Lower leg skin (tissue), 4 donors: ENCODE results near the gene JSRP1. TPM values are rescaled to one million over a fixed set of nuclear protein-coding genes. Genes with fewer than 3 reads are reported as not detected.

Source experiments
- DNase-seq, 2 donors: peaks; one replicate each; pipeline ENCODE4 v3.0.0-alpha.2; 2019; ENCODE audit warnings: low spot score in 2 of 2
- H3K4me3 ChIP-seq: fragments of 200-600 bp; sonication (generic); 2 replicates; pipeline ENCODE4 v1.5.1; 2017; ENCODE audit warnings: mild to moderate bottlenecking, low read depth; ENCODE audit not compliant: poor library complexity, severe bottlenecking
- CTCF ChIP-seq, 3 donors: fragments of 450-650 bp; IDR thresholded peaks; one replicate each; pipeline ENCODE4 v1.5.1; 2016; ENCODE audit warnings: antibody characterized with exemption in 3 of 3, mild to moderate bottlenecking in 3 of 3, moderate library complexity in 2 of 3
- POLR2A ChIP-seq, 2 donors: fragments of 450-650 bp; IDR thresholded peaks; one replicate each; pipeline ENCODE4 v1.6.1; 2016 to 2017; ENCODE audit warnings: antibody characterized with exemption in 2 of 2, mild to moderate bottlenecking in 1 of 2, moderate library complexity in 1 of 2
- WGBS, 2 donors: methylation state at CpG; one replicate each; pipeline ENCODE4 v1.1.5; 2018; 5-methylcytosine and 5-hydroxymethylcytosine counted together
- intact Hi-C: fragments of 100-400 bp; cut with DNase I; formaldehyde crosslinking; loops from one replicate; pipeline ENCODE4 v1.15.0; 2023; ENCODE audit warnings: low total_unique reads
- total RNA-seq, 4 donors: library from RNA; depleted of rRNA; stranded (reverse); fragments of >200 nt; gene quantifications; one replicate each; pipeline ENCODE4 v1.1.0, GENCODE V29; 2016

JSRP1 gene
- total RNA-seq, 4 donors from 2014 or later: not detected

- TF ChIP-seq POLR2A (IDR thresholded peaks at IDR 0.05) (peak in 1 of 2 donors; percentile 100), CTCF (IDR thresholded peaks at IDR 0.05) (peak in 1 of 3 donors; percentile 16)
- intact Hi-C loops: loop anchor here (5.0 to 10.0 kb wide), 3 partner anchors 32 to 125 kb away; partner anchors contain the start of genes AP3D1, PLEKHJ1 and SF3A2
- 1% methylated on average over 64 to 66 of the region's 103 CpGs for WGBS, 2 donors
- DNase-seq: peak; percentile 97 to 100
- H3K4me3 ChIP-seq: peak overlapping the region; percentile 100
Observed at GRCh38 chr19:2269244-2270156, 13.3 kb upstream of the JSRP1 start.

GRCh38 chr19:2268861-2269243 is 12.6 kb upstream of the JSRP1 start:
- intact Hi-C loops: no loop called here
- no peak for TF ChIP-seq POLR2A (IDR thresholded peaks at IDR 0.05)
- no peak for TF ChIP-seq CTCF (IDR thresholded peaks at IDR 0.05)
- H3K4me3 ChIP-seq: peak overlapping the region; percentile 27
- WGBS, 2 donors: 1 to 2% methylated on average over 13 to 16 of the region's 19 CpGs
- DNase-seq: no peak

GRCh38 chr19:2268480-2268830 is 12.2 kb upstream of the JSRP1 start:
- DNase-seq: no peak
- 73 to 75% methylated on average over 4 of the region's 4 CpGs for WGBS, 2 donors
- H3K4me3 ChIP-seq: no peak overlapping the region
- TF ChIP-seq CTCF (IDR thresholded peaks at IDR 0.05): no peak
- TF ChIP-seq POLR2A (IDR thresholded peaks at IDR 0.05): no peak
- intact Hi-C loops: no loop called here

GRCh38 chr19:2266183-2266993 is 10.2 kb upstream of the JSRP1 start:
- TF ChIP-seq CTCF (IDR thresholded peaks at IDR 0.05): no peak
- no peak for TF ChIP-seq POLR2A (IDR thresholded peaks at IDR 0.05)
- intact Hi-C loops: no loop called here
- H3K4me3 ChIP-seq: no peak overlapping the region
- peak; percentile 82 to 97 for DNase-seq
- WGBS, 2 donors: 44 to 47% methylated on average over 17 to 18 of the region's 18 CpGs

GRCh38 chr19:2261438-2262172 is 5.4 kb upstream of the JSRP1 start:
- intact Hi-C loops: no loop called here
- WGBS, 2 donors: 68 to 72% methylated on average over 7 of the region's 7 CpGs
- no peak for DNase-seq
- H3K4me3 ChIP-seq: no peak overlapping the region
- TF ChIP-seq CTCF (IDR thresholded peaks at IDR 0.05) (no peak), POLR2A (IDR thresholded peaks at IDR 0.05) (no peak)
